Measurements from ENCODE around the gene DIS3L2.
"Not testable (repeated sequence)": the region's sequence is repeated elsewhere in the genome, so short reads cannot be mapped to it uniquely, and the experiment has no call there.

Gene DIS3L2

GRCh38 chr2:232363064-232363783 lies 401.7 kb downstream of the DIS3L2 start:
- FAIRE-seq = not testable (repeated sequence)

- no peak for FAIRE-seq
These were observed 402.5 kb downstream of the DIS3L2 start for GRCh38 chr2:232363784-232364615.

- FAIRE-seq = not testable (repeated sequence)
These were observed 403.5 kb downstream of the DIS3L2 start for GRCh38 chr2:232364806-232365594.

- FAIRE-seq = no peak
These were observed 404.3 kb downstream of the DIS3L2 start for GRCh38 chr2:232365621-232366321.

GRCh38 chr2:232366461-232366860 lies 404.9 kb downstream of the DIS3L2 start:
- not testable (repeated sequence) for FAIRE-seq

GRCh38 chr2:232367016-232367415 lies 405.5 kb downstream of the DIS3L2 start:
- no peak for FAIRE-seq

GRCh38 chr2:232367591-232368233 lies 406.2 kb downstream of the DIS3L2 start:
- no peak for FAIRE-seq

- no peak for FAIRE-seq
These were observed 406.8 kb downstream of the DIS3L2 start for GRCh38 chr2:232368311-232368731.

- no peak for FAIRE-seq
These were observed 407.8 kb downstream of the DIS3L2 start for GRCh38 chr2:232369126-232369951.

GRCh38 chr2:232370007-232370406 lies 408.5 kb downstream of the DIS3L2 start:
- FAIRE-seq = not testable (repeated sequence)

- FAIRE-seq = no peak
These were observed 411.0 kb downstream of the DIS3L2 start for GRCh38 chr2:232372231-232373208.

GRCh38 chr2:232374356-232374755 lies 412.8 kb downstream of the DIS3L2 start:
- FAIRE-seq = no peak

- no peak for FAIRE-seq
These were observed 413.7 kb downstream of the DIS3L2 start for GRCh38 chr2:232375164-232375563.

GRCh38 chr2:232376260-232376659 lies 414.7 kb downstream of the DIS3L2 start:
- FAIRE-seq = no peak

GRCh38 chr2:232376713-232377112 lies 415.2 kb downstream of the DIS3L2 start:
- FAIRE-seq = no peak

GRCh38 chr2:232377319-232377718 lies 415.8 kb downstream of the DIS3L2 start:
- FAIRE-seq = no peak

- no peak for FAIRE-seq
These were observed 416.6 kb downstream of the DIS3L2 start for GRCh38 chr2:232377841-232378734.

- FAIRE-seq = not testable (repeated sequence)
These were observed 417.2 kb downstream of the DIS3L2 start, which contains the start of gene ALPP for GRCh38 chr2:232378735-232379151. Gene ALPP, plus strand, starts transcription at chr2:232378751. Its CDS starts 52 bp downstream, at chr2:232378803.
